Stimulated activated memory B cell treated with anti-CD40 and anti-IgM and Interleukin-4, amounts not matched to agents 10 μg/mL and 1 μg/mL and 100 μg/mL, for 72 hours (primary cell): Measurements from ENCODE around the gene NAGLU.
"Not testable (repeated sequence)": the region's sequence is repeated elsewhere in the genome, so short reads cannot be mapped to it uniquely, and the experiment has no call there.

Experiments
- ATAC-seq: fragments of 150-1000 bp; cut with Tn5 transposase; 2 replicates; pipeline ENCODE4 v1.10.0; 2021
- H3K27ac Mint-ChIP-seq: one replicate; pipeline ENCODE4 v1.8.0; 2022; ENCODE audit warnings: mild to moderate bottlenecking, mixed read lengths
- H3K27me3 Mint-ChIP-seq: one replicate; pipeline ENCODE4 v1.8.0; 2022; ENCODE audit warnings: mixed read lengths
- H3K36me3 Mint-ChIP-seq: one replicate; pipeline ENCODE4 v1.8.0; 2022; ENCODE audit warnings: mixed read lengths
- H3K4me1 Mint-ChIP-seq: one replicate; pipeline ENCODE4 v1.8.0; 2022; ENCODE audit warnings: mixed read lengths
- H3K4me3 Mint-ChIP-seq: one replicate; pipeline ENCODE4 v1.8.0; 2022; ENCODE audit warnings: mild to moderate bottlenecking, moderate library complexity, mixed read lengths
- H3K9me3 Mint-ChIP-seq: one replicate; pipeline ENCODE4 v1.8.0; 2022; ENCODE audit warnings: mixed read lengths

Gene NAGLU

GRCh38 chr17:42531455-42532354 is 4.3 kb upstream of the NAGLU start:
- ATAC-seq, result peak; percentile 28

DNA sequence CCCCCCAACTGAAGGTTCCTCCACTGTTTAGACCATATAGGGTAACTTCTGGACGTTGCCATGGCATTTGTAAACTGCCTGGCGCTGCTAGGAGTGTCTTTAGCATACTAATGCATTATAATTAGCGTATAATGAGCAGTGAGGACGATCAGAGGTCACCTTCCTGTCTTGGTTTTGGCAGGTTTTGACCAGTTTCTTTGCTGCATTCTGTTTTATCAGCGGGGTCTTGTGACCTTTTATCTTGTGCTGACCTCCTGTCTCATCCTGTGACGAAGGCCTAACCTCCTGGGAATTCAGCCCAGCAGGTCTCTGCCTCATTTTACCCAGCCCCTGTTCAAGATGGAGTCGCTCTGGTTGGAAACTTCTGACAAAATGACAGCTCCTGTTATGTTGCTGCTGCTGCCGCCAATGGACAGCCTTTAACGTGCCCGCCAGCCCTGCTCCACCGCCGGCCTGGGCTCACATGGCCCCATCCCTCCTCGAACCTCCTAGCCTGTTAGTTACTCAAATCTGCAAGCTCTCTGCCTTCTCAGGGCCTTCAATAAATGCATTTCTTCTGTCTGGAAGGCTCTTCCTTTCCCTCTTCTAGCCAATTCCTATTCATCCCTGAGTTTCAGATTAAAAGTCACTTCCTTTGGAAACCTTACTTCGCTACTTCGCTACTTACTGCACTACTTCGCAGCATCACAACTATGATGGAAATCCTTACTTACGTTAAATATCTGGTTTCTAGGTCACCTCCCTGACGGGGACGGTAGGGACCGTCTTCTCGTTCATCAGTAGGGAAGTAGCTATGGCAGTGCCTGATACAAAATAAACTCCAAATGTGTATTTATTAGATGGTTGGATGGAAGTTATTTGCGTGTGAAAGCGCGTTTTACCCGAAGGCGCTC is 640 bp upstream of the NAGLU start:
- Mint-ChIP-seq H3K4me3 (peak overlapping the region; percentile 89), H3K27ac (peak overlapping the region; percentile 89), H3K4me1 (peaks cover 44% of the 10 kb centered on the region), H3K9me3 (no peaks in the 10 kb centered on the region), H3K36me3 (peaks cover 19% of the 10 kb centered on the region), H3K27me3 (no peaks in the 10 kb centered on the region)
- no peak for ATAC-seq

More at GRCh38 chr17:42531455-42532354, 4.3 kb upstream of the NAGLU start:
- Mint-ChIP-seq H3K9me3 (no peaks in the 10 kb centered on the region), H3K36me3 (no peaks in the 10 kb centered on the region), H3K4me3 (peak overlapping the region; percentile 79), H3K4me1 (peaks cover 45% of the 10 kb centered on the region), H3K27ac (peak overlapping the region; percentile 75), H3K27me3 (no peaks in the 10 kb centered on the region)

- Mint-ChIP-seq H3K27me3 (no peaks in the 10 kb centered on the region), H3K27ac (peak overlapping the region; percentile 89), H3K4me3 (peak overlapping the region; percentile 95), H3K4me1 (peaks cover 32% of the 10 kb centered on the region), H3K9me3 (no peaks in the 10 kb centered on the region), H3K36me3 (peaks cover 31% of the 10 kb centered on the region)
- peak; percentile 87 for ATAC-seq
Observed at GRCh38 chr17:42536372-42537155, 523 bp downstream of the NAGLU start.

DNA sequence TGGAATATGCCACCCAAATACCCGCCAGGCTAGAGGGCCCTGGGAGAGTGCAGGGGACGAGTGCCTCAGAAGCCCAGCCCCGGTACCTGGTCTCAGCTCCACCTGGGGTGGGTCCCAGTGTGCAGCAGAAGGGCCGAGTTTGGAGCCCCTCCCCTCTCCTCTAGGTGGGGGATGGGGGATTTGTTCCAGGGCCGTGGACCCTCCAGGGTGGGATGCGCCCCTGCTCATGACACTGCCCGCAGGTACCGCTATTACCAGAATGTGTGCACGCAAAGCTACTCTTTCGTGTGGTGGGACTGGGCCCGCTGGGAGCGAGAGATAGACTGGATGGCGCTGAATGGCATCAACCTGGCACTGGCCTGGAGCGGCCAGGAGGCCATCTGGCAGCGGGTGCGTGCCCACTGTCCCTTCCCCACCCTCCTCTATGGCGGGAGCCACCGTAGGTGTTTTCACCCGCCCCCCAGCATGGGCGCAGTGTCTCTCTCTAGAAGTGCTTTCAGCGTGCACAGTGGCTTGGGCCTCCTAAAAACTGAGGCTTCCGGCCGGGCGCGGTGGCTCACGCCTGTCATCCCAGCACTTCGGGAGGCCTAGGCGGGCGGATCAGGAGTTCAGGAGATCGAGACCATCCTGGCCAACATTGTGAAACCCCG is 1.2 kb downstream of the NAGLU start:
- peaks cover 31% of the 10 kb centered on the region for H3K36me3 Mint-ChIP-seq
- H3K27ac Mint-ChIP-seq, result peak overlapping the region; percentile 89
- peak overlapping the region; percentile 95 for H3K4me3 Mint-ChIP-seq
- no peak for ATAC-seq
- peaks cover 28% of the 10 kb centered on the region for H3K4me1 Mint-ChIP-seq
- no peaks in the 10 kb centered on the region for H3K9me3 Mint-ChIP-seq
- no peaks in the 10 kb centered on the region for H3K27me3 Mint-ChIP-seq

GRCh38 chr17:42537826-42538451 is 1.9 kb downstream of the NAGLU start:
- Mint-ChIP-seq H3K9me3 (no peaks in the 10 kb centered on the region), H3K27ac (peak overlapping the region; percentile 76), H3K4me1 (peaks cover 28% of the 10 kb centered on the region), H3K4me3 (peak overlapping the region; percentile 68), H3K36me3 (peaks cover 35% of the 10 kb centered on the region), H3K27me3 (no peaks in the 10 kb centered on the region)
- no peak for ATAC-seq

- Mint-ChIP-seq H3K36me3 (peaks cover 40% of the 10 kb centered on the region), H3K4me1 (peaks cover 28% of the 10 kb centered on the region), H3K9me3 (no peaks in the 10 kb centered on the region), H3K27ac (peak overlapping the region; percentile 76), H3K27me3 (no peaks in the 10 kb centered on the region), H3K4me3 (no peak overlapping the region)
- ATAC-seq, result no peak
Observed at GRCh38 chr17:42538482-42538881, 2.4 kb downstream of the NAGLU start.

- H3K4me1 Mint-ChIP-seq, result peaks cover 25% of the 10 kb centered on the region
- not testable (repeated sequence) for H3K4me3 Mint-ChIP-seq, H3K27me3 Mint-ChIP-seq
Observed at GRCh38 chr17:42540558-42540957, 4.5 kb downstream of the NAGLU start.

GRCh38 chr17:42541041-42541833 is 5.2 kb downstream of the NAGLU start:
- Mint-ChIP-seq H3K27ac (peak overlapping the region; percentile 14), H3K27me3 (no peaks in the 10 kb centered on the region), H3K4me1 (peaks cover 21% of the 10 kb centered on the region), H3K4me3 (no peak overlapping the region), H3K9me3 (no peaks in the 10 kb centered on the region), H3K36me3 (peaks cover 40% of the 10 kb centered on the region)
- ATAC-seq, result no peak

More at GRCh38 chr17:42540558-42540957, 4.5 kb downstream of the NAGLU start:
- not testable (repeated sequence) for ATAC-seq, H3K9me3 Mint-ChIP-seq
- Mint-ChIP-seq H3K27ac (peak overlapping the region; percentile 14), H3K36me3 (peaks cover 40% of the 10 kb centered on the region)

DNA sequence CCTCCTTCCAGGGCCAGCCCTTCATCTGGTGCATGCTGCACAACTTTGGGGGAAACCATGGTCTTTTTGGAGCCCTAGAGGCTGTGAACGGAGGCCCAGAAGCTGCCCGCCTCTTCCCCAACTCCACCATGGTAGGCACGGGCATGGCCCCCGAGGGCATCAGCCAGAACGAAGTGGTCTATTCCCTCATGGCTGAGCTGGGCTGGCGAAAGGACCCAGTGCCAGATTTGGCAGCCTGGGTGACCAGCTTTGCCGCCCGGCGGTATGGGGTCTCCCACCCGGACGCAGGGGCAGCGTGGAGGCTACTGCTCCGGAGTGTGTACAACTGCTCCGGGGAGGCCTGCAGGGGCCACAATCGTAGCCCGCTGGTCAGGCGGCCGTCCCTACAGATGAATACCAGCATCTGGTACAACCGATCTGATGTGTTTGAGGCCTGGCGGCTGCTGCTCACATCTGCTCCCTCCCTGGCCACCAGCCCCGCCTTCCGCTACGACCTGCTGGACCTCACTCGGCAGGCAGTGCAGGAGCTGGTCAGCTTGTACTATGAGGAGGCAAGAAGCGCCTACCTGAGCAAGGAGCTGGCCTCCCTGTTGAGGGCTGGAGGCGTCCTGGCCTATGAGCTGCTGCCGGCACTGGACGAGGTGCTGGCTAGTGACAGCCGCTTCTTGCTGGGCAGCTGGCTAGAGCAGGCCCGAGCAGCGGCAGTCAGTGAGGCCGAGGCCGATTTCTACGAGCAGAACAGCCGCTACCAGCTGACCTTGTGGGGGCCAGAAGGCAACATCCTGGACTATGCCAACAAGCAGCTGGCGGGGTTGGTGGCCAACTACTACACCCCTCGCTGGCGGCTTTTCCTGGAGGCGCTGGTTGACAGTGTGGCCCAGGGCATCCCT is 7.4 kb downstream of the NAGLU start:
- H3K9me3 Mint-ChIP-seq, result no peaks in the 10 kb centered on the region
- no peak for ATAC-seq
- H3K4me3 Mint-ChIP-seq, result no peak overlapping the region
- H3K36me3 Mint-ChIP-seq, result peaks cover 34% of the 10 kb centered on the region
- H3K27ac Mint-ChIP-seq, result no peak overlapping the region
- H3K4me1 Mint-ChIP-seq, result peaks cover 9% of the 10 kb centered on the region
- no peaks in the 10 kb centered on the region for H3K27me3 Mint-ChIP-seq

- H3K27ac Mint-ChIP-seq, result no peak overlapping the region
- no peaks in the 10 kb centered on the region for H3K27me3 Mint-ChIP-seq
- no peak overlapping the region for H3K4me3 Mint-ChIP-seq
- H3K4me1 Mint-ChIP-seq, result peaks cover 19% of the 10 kb centered on the region
- no peaks in the 10 kb centered on the region for H3K9me3 Mint-ChIP-seq
- H3K36me3 Mint-ChIP-seq, result peaks cover 26% of the 10 kb centered on the region
- ATAC-seq, result no peak
Observed at GRCh38 chr17:42544874-42545283, 8.8 kb downstream of the NAGLU start.

GRCh38 chr17:42545755-42546505 is 9.9 kb downstream of the NAGLU start:
- H3K27ac Mint-ChIP-seq, H3K4me3 Mint-ChIP-seq, ATAC-seq, H3K27me3 Mint-ChIP-seq, H3K9me3 Mint-ChIP-seq: not testable (repeated sequence)
- peaks cover 15% of the 10 kb centered on the region for H3K36me3 Mint-ChIP-seq
- peaks cover 23% of the 10 kb centered on the region for H3K4me1 Mint-ChIP-seq

DNA sequence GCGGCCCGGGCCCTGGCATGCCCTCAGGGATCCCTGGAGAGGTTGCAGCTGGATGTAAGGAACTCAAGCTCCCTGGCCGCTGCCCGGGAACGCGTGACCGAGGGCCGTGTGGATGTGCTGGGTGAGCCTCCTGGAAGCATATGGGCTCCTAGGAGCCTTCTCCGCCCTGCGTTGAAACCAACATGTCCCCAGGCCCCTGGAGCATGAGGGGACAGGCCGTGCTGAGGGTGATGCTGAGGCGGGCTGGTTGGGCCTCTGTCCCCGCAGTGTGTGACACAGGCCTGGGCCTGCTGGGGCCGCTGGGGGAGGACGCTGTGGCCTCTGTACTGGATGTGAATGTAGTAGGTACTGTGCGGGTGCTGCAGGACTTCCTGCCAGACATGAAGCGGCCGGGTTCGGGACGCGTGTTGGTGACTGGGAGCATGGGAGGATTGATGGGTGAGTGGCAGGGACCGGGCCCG is 11.0 kb downstream of the NAGLU start:
- peak overlapping the region; percentile 33 for H3K4me3 Mint-ChIP-seq
- H3K27ac Mint-ChIP-seq, result peak overlapping the region; percentile 63

More for the DNA sequence above, 11.0 kb downstream of the NAGLU start:
- H3K4me1 Mint-ChIP-seq, result peaks cover 30% of the 10 kb centered on the region
- H3K27me3 Mint-ChIP-seq, result no peaks in the 10 kb centered on the region
- no peaks in the 10 kb centered on the region for H3K9me3 Mint-ChIP-seq
- ATAC-seq, result no peak
- peaks cover 9% of the 10 kb centered on the region for H3K36me3 Mint-ChIP-seq
